Fibroblast of lung (primary cell): ENCODE data around the gene JUNB. TPM values are rescaled to one million over a fixed set of nuclear protein-coding genes. Genes with fewer than 3 reads are reported as not detected.

ENCODE experiments used
- polyA plus RNA-seq, 2 donors: library from polyadenylated mRNA; depleted of rRNA in 1 of 2; stranded (reverse) in 1 of 2; unstranded in 1 of 2; fragments of >200 nt; gene quantifications; 2 replicates each; pipeline ENCODE4 v1.2.1, GENCODE V29; 2011 to 2012; ENCODE audit warnings: missing spikeins in 1 of 2
- total RNA-seq: library from RNA; depleted of rRNA; stranded (reverse); fragments of >200 nt; gene quantifications from 2 replicates; pipeline ENCODE4 v1.2.1, GENCODE V29; 2014

JUNB gene
- total and polyA plus RNA-seq, 2 donors (not counting 1 experiment from before 2014, with no cell fraction given): 20.2 to 108 TPM

Other genes with a start within 250 kb of the JUNB start
- gene ZNF564, start 240.0 kb upstream of the JUNB start, total RNA-seq: 10.3 and 12.2 TPM in 2 replicates
- 2.8 and 4.5 TPM in 2 replicates for gene ZNF564, start 240.0 kb upstream of the JUNB start, polyA plus RNA-seq
- gene ZNF490, start 180.7 kb upstream of the JUNB start, total RNA-seq: 8.0 and 16.8 TPM in 2 replicates
- 3.9 and 4.1 TPM in 2 replicates for gene ZNF490, start 180.7 kb upstream of the JUNB start, polyA plus RNA-seq
- gene ZNF791, start 180.6 kb upstream of the JUNB start, total RNA-seq: 9.2 and 12.2 TPM in 2 replicates
- gene ZNF791, start 180.6 kb upstream of the JUNB start, polyA plus RNA-seq: 9.4 and 11.4 TPM in 2 replicates
- 33.1 and 36.0 TPM in 2 replicates for gene MAN2B1, start 124.7 kb upstream of the JUNB start, total RNA-seq
- gene MAN2B1, start 124.7 kb upstream of the JUNB start, polyA plus RNA-seq: 28.3 and 30.7 TPM in 2 replicates
- 8.7 and 11.7 TPM in 2 replicates for gene WDR83, start 124.7 kb upstream of the JUNB start, total RNA-seq
- 4.1 and 5.1 TPM in 2 replicates for gene WDR83, start 124.7 kb upstream of the JUNB start, polyA plus RNA-seq
- gene DHPS, start 109.6 kb upstream of the JUNB start, total RNA-seq: 56.5 and 60.4 TPM in 2 replicates
- gene DHPS, start 109.6 kb upstream of the JUNB start, polyA plus RNA-seq: 43.2 and 52.2 TPM in 2 replicates
- not detected in 2 replicates for gene GNG14, start 103.5 kb upstream of the JUNB start, total RNA-seq
- not detected in 2 replicates for gene GNG14, start 103.5 kb upstream of the JUNB start, polyA plus RNA-seq
- 3.1 and 3.3 TPM in 2 replicates for gene FBXW9, start 94.9 kb upstream of the JUNB start, total RNA-seq
- 3.3 and 4.4 TPM in 2 replicates for gene FBXW9, start 94.9 kb upstream of the JUNB start, polyA plus RNA-seq
- gene TNPO2, start 67.6 kb upstream of the JUNB start, total RNA-seq: 28.2 and 36.0 TPM in 2 replicates
- gene TNPO2, start 67.6 kb upstream of the JUNB start, polyA plus RNA-seq: 52.5 and 75.0 TPM in 2 replicates
- gene TRIR, start 56.8 kb upstream of the JUNB start, total RNA-seq: 117 and 186 TPM in 2 replicates
- 155 and 199 TPM in 2 replicates for gene TRIR, start 56.8 kb upstream of the JUNB start, polyA plus RNA-seq
- gene GET3, start 54.0 kb upstream of the JUNB start, total RNA-seq: 94.1 and 95.3 TPM in 2 replicates
- gene GET3, start 54.0 kb upstream of the JUNB start, polyA plus RNA-seq: 123 and 208 TPM in 2 replicates
- gene BEST2, start 39.7 kb upstream of the JUNB start, total RNA-seq: not detected in 2 replicates
- not detected in 2 replicates for gene BEST2, start 39.7 kb upstream of the JUNB start, polyA plus RNA-seq
- gene HOOK2, start 15.9 kb upstream of the JUNB start, total RNA-seq: 16.4 and 26.6 TPM in 2 replicates
- 6.6 TPM in 2 replicates for gene HOOK2, start 15.9 kb upstream of the JUNB start, polyA plus RNA-seq
- 166 and 228 TPM in 2 replicates for gene PRDX2, start 10.3 kb downstream of the JUNB start, total RNA-seq
- 186 and 294 TPM in 2 replicates for gene PRDX2, start 10.3 kb downstream of the JUNB start, polyA plus RNA-seq
- 0.51 TPM in 1 of 2 replicates, not detected in the other for gene THSD8, start 10.6 kb downstream of the JUNB start, total RNA-seq
- 2.8 TPM in 1 of 2 replicates, not detected in the other for gene THSD8, start 10.6 kb downstream of the JUNB start, polyA plus RNA-seq
- 3.1 and 8.9 TPM in 2 replicates for gene RNASEH2A, start 15.1 kb downstream of the JUNB start, total RNA-seq
- gene RNASEH2A, start 15.1 kb downstream of the JUNB start, polyA plus RNA-seq: 14.3 and 51.3 TPM in 2 replicates
- not detected in 2 replicates for gene RTBDN, start 43.1 kb downstream of the JUNB start, total RNA-seq
- gene RTBDN, start 43.1 kb downstream of the JUNB start, polyA plus RNA-seq: not detected in 2 replicates
- 0.26 and 1.3 TPM in 2 replicates for gene MAST1, start 47.0 kb downstream of the JUNB start, total RNA-seq
- 0.20 and 0.30 TPM in 2 replicates for gene MAST1, start 47.0 kb downstream of the JUNB start, polyA plus RNA-seq
- gene DNASE2, start 90.0 kb downstream of the JUNB start, total RNA-seq: 23.4 and 26.6 TPM in 2 replicates
- 24.1 and 25.1 TPM in 2 replicates for gene DNASE2, start 90.0 kb downstream of the JUNB start, polyA plus RNA-seq
- under 0.01 TPM in 1 of 2 replicates, not detected in the other for gene KLF1, start 95.7 kb downstream of the JUNB start, total RNA-seq
- not detected in 2 replicates for gene KLF1, start 95.7 kb downstream of the JUNB start, polyA plus RNA-seq
- gene GCDH, start 99.7 kb downstream of the JUNB start, total RNA-seq: 11.8 and 18.0 TPM in 2 replicates
- gene GCDH, start 99.7 kb downstream of the JUNB start, polyA plus RNA-seq: 10.3 and 15.5 TPM in 2 replicates
- not detected in 2 replicates for gene SYCE2, start 127.8 kb downstream of the JUNB start, total RNA-seq
- 0.19 and 0.40 TPM in 2 replicates for gene SYCE2, start 127.8 kb downstream of the JUNB start, polyA plus RNA-seq
- 38.6 and 49.6 TPM in 2 replicates for gene FARSA, start 142.2 kb downstream of the JUNB start, total RNA-seq
- 23.5 and 37.9 TPM in 2 replicates for gene FARSA, start 142.2 kb downstream of the JUNB start, polyA plus RNA-seq
- 839 and 1,447 TPM in 2 replicates for gene CALR, start 147.1 kb downstream of the JUNB start, total RNA-seq
- gene CALR, start 147.1 kb downstream of the JUNB start, polyA plus RNA-seq: 2,698 and 2,757 TPM in 2 replicates
- gene RAD23A, start 154.4 kb downstream of the JUNB start, total RNA-seq: 51.1 and 72.2 TPM in 2 replicates
- 46.2 and 62.5 TPM in 2 replicates for gene RAD23A, start 154.4 kb downstream of the JUNB start, polyA plus RNA-seq
- 17.7 and 19.7 TPM in 2 replicates for gene GADD45GIP1, start 165.7 kb downstream of the JUNB start, total RNA-seq
- 19.5 and 28.2 TPM in 2 replicates for gene GADD45GIP1, start 165.7 kb downstream of the JUNB start, polyA plus RNA-seq
- not detected in 2 replicates for gene DAND5, start 178.1 kb downstream of the JUNB start, total RNA-seq
- gene DAND5, start 178.1 kb downstream of the JUNB start, polyA plus RNA-seq: 0.03 TPM in 1 of 2 replicates, not detected in the other
- 55.2 and 74.8 TPM in 2 replicates for gene NFIX, start 204.0 kb downstream of the JUNB start, total RNA-seq
- gene NFIX, start 204.0 kb downstream of the JUNB start, polyA plus RNA-seq: 35.7 and 75.9 TPM in 2 replicates